Activated naive CD8-positive, alpha-beta T cell treated with anti-CD3 and anti-CD28 coated beads for 36 hours (primary cell): Measurements from ENCODE around the gene PPP6R3. TPM values are rescaled to one million over a fixed set of nuclear protein-coding genes. Genes with fewer than 3 reads are reported as not detected.
"Not testable (repeated sequence)": the region's sequence is repeated elsewhere in the genome, so short reads cannot be mapped to it uniquely, and the experiment has no call there.

Source experiments
- DNase-seq: peaks from one replicate; pipeline ENCODE4 v3.0.0; 2021
- H3K27ac Mint-ChIP-seq: one replicate; pipeline ENCODE4 v1.8.0; 2022; ENCODE audit warnings: mild to moderate bottlenecking, moderate library complexity, mixed read lengths
- H3K27me3 Mint-ChIP-seq: one replicate; pipeline ENCODE4 v1.8.0; 2022; ENCODE audit warnings: mild to moderate bottlenecking, mixed read lengths
- H3K36me3 Mint-ChIP-seq: one replicate; pipeline ENCODE4 v1.8.0; 2021; ENCODE audit warnings: mild to moderate bottlenecking, mixed read lengths
- H3K4me1 Mint-ChIP-seq: one replicate; pipeline ENCODE4 v1.8.0; 2021; ENCODE audit warnings: mixed read lengths
- H3K4me3 Mint-ChIP-seq: one replicate; pipeline ENCODE4 v1.8.0; 2022; ENCODE audit warnings: mild to moderate bottlenecking, moderate library complexity, mixed read lengths
- H3K9me3 Mint-ChIP-seq: one replicate; pipeline ENCODE4 v1.8.0; 2022; ENCODE audit warnings: mixed read lengths
- total RNA-seq, 2 experiments: library from RNA; stranded (reverse); gene quantifications; one replicate each; pipeline ENCODE4 v1.2.3, GENCODE V29; 2021

PPP6R3 gene
- total RNA-seq, 2 experiments from 2014 or later: 122 to 123 TPM

DNA sequence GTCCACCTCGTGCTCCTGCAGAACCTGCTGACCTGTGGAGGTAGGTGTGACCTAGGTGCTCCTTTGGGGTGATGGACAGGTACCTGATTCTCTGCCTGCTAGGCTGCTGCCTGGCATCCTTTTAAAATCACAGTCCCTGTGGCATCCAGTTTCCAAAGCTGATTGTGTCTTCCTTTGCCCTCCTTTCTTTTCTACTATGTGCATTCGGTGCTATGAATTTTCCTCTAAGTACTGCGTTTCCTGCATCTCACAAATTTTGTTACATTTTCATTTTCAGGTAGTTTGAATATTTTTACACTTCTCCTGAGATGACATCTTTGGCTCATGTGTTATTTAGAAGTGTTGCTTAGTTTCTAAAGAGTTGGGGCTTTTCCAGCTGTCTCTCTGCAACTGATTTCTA is 30.9 kb upstream of the PPP6R3 start:
- Mint-ChIP-seq H3K27me3 (no peaks in the 10 kb centered on the region), H3K9me3 (peaks cover 14% of the 10 kb centered on the region), H3K27ac (no peak overlapping the region), H3K36me3 (peaks cover 39% of the 10 kb centered on the region), H3K4me1 (no peaks in the 10 kb centered on the region), H3K4me3 (no peak overlapping the region)
- DNase-seq: no peak

DNA sequence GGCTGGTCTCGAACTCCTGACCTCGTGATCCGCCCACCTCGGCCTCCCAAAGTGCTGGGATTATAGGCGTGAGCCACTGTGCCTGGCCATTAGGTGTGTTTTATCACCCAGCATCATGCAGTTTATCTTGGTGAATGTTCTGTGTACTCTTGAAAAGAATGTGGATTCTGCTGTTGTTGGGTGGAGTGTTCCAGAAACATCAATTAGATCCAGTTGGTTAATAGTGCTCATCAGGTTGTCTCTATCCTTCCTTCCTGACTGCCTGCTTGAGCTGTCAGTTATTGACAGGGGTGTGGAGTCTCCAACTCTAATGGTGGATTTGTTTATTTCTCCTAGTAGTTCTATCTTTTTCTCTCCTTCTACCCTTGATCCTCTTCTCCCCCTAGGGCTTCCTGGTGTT is 30.2 kb upstream of the PPP6R3 start:
- Mint-ChIP-seq H3K27ac (no peak overlapping the region), H3K9me3 (peaks cover 14% of the 10 kb centered on the region), H3K36me3 (peaks cover 39% of the 10 kb centered on the region), H3K4me3 (no peak overlapping the region), H3K27me3 (no peaks in the 10 kb centered on the region), H3K4me1 (no peaks in the 10 kb centered on the region)
- DNase-seq: no peak

DNA sequence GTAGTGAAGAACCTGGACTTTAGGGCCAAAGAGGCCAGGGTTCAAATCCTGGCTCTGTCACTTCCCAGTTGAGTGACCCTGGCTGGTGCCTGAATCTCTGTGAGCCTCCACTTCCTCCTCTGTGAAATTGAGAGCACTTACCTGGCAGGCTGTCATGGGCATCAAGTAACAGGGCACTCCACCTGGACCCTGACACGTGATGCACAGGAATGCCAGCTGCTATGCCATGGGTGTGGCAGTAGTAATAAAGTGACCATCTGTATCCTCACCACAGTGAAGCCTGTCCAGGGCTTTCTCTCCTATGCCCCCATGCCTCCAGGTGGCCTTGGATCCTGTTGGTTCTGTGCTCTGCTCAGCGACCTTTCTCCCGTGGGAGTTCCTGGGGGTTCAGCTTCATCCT is 29.8 kb upstream of the PPP6R3 start:
- no peak for DNase-seq
- Mint-ChIP-seq H3K36me3 (peaks cover 39% of the 10 kb centered on the region), H3K4me3 (no peak overlapping the region), H3K27ac (no peak overlapping the region), H3K27me3 (no peaks in the 10 kb centered on the region), H3K9me3 (peaks cover 14% of the 10 kb centered on the region), H3K4me1 (no peaks in the 10 kb centered on the region)

DNA sequence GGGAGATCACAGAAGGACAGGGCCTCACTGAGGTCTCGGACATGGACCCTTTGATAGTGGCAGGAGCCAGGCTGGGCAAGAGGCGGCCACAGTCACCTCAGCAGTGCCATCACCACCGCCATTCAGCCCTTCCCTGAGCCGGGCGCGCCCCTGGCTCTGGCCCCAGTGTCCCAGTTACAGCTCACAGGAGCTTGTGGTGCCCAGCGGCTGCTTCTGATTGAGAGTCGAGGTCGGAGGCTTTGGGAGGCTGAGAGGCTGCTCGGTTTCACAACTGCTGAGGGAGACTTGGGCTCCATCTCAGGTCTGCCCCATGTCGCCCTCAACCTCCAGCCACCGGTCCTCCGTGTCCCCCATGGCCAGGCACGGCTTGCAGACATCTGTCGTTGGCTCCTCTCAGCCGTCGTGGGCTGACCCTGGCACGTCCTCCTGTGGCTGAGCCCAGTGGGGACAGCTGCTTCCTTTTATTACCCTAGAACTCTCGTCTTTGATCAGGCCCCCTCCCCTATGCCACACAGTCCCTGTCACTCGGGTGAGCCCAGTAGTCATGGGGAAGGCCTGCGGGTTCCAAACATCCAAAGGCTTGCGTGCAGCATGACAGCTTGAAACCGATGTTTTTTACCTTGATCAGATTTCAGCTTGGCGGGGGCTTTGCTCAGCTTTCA is 28.4 kb upstream of the PPP6R3 start:
- H3K36me3 Mint-ChIP-seq: peaks cover 32% of the 10 kb centered on the region
- H3K9me3 Mint-ChIP-seq: peaks cover 14% of the 10 kb centered on the region
- no peak for DNase-seq
- H3K27me3 Mint-ChIP-seq: no peaks in the 10 kb centered on the region
- H3K4me1 Mint-ChIP-seq: no peaks in the 10 kb centered on the region
- H3K27ac Mint-ChIP-seq: no peak overlapping the region
- no peak overlapping the region for H3K4me3 Mint-ChIP-seq

DNA sequence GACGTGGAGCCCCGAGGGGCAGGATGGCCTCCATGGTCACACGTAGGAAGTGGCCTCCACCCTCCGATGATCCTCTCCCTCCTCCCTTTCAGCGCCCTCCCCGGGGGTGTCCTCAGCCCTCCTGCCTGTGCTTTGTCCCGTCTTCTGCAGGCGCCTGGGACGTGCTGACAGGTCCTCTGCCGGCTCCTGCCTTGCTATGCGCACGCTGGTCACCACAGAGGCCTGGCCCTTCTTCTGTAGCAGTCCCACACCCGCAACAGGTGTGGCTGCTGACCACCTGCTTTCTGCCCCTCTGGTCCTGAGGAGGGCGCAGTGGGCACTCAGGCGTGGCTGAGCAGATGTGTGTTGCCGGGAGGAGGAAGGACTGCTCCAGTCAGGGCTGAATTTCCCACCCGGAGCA is 27.7 kb upstream of the PPP6R3 start:
- no peak for DNase-seq
- no peaks in the 10 kb centered on the region for H3K4me1 Mint-ChIP-seq
- no peak overlapping the region for H3K4me3 Mint-ChIP-seq
- no peaks in the 10 kb centered on the region for H3K27me3 Mint-ChIP-seq
- peaks cover 29% of the 10 kb centered on the region for H3K36me3 Mint-ChIP-seq
- no peak overlapping the region for H3K27ac Mint-ChIP-seq
- H3K9me3 Mint-ChIP-seq: peaks cover 14% of the 10 kb centered on the region

DNA sequence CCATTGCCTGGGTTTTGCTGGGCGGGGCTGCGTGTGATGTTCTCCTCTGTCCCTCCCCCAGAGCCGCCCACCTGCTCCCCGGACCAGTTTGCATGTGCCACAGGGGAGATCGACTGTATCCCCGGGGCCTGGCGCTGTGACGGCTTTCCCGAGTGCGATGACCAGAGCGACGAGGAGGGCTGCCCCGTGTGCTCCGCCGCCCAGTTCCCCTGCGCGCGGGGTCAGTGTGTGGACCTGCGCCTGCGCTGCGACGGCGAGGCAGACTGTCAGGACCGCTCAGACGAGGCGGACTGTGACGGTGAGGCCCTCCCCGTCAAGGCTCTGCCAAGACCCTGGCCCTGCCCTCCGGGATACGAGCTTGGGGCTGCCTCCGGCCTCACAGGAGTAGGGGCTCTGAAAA is 27.0 kb upstream of the PPP6R3 start:
- no peaks in the 10 kb centered on the region for H3K27me3 Mint-ChIP-seq
- no peak overlapping the region for H3K27ac Mint-ChIP-seq
- H3K36me3 Mint-ChIP-seq: peaks cover 26% of the 10 kb centered on the region
- no peaks in the 10 kb centered on the region for H3K4me1 Mint-ChIP-seq
- no peak for DNase-seq
- peaks cover 12% of the 10 kb centered on the region for H3K9me3 Mint-ChIP-seq
- H3K4me3 Mint-ChIP-seq: no peak overlapping the region

DNA sequence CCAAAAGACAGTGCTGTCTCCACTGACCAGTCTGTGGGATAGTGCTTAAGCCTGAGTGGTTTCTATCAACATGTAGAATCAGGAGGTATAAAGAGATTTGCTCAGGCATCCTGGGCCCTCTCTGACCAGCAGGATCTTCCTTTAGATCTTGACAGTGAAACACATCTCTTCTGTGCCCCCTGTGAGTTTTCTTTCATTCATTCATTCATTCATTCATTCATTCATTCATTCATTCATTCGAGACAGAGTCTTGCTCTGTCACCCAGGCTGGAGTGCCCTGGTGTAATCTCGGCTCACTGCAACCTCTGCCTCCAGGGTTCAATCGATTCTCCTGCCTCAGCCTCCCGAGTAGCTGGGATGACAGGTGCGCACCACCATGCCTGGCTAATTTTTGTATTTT is 26.4 kb upstream of the PPP6R3 start:
- not testable (repeated sequence) for DNase-seq, H3K9me3 Mint-ChIP-seq, H3K4me3 Mint-ChIP-seq, H3K27ac Mint-ChIP-seq, H3K4me1 Mint-ChIP-seq, H3K27me3 Mint-ChIP-seq
- peaks cover 22% of the 10 kb centered on the region for H3K36me3 Mint-ChIP-seq

DNA sequence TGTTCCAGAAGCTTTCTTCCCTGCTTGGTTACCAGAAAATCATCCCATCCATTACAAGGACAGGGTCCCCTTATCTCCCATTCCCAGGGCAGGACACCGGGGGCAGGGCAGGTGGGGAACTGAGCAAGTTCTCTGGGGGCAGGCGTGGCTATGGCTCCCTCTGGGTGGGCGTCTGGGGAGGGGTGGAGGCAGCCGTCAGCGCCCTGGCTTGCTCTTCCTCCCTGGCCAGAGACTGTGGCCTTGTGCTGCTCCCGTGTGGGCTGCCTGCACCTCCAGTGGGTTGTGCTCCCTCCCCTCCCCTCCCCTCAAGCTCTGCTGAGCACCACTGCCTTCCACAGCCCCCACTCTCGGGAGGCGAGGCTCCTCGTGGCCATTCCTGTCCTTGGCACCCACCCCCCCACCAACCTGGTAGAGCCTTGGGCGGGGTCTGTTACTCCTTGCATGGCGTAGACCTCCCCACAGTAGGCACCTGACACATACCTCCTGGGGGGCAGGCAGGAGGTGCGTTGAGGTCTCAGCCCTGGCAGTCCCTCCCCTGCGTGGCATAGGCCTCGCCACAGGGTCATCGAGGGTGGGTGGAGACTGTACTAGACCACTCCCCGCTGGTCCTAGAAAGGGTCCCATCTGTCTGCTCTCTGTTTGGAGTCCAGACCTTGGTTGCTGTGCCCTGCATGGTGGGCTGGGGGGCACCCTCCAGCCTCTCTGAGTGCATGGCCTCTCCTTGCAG is 24.2 kb upstream of the PPP6R3 start:
- no peaks in the 10 kb centered on the region for H3K4me1 Mint-ChIP-seq
- DNase-seq: no peak
- H3K27ac Mint-ChIP-seq: no peak overlapping the region
- H3K27me3 Mint-ChIP-seq: no peaks in the 10 kb centered on the region
- H3K4me3 Mint-ChIP-seq: no peak overlapping the region
- H3K36me3 Mint-ChIP-seq: peaks cover 4% of the 10 kb centered on the region
- no peaks in the 10 kb centered on the region for H3K9me3 Mint-ChIP-seq

DNA sequence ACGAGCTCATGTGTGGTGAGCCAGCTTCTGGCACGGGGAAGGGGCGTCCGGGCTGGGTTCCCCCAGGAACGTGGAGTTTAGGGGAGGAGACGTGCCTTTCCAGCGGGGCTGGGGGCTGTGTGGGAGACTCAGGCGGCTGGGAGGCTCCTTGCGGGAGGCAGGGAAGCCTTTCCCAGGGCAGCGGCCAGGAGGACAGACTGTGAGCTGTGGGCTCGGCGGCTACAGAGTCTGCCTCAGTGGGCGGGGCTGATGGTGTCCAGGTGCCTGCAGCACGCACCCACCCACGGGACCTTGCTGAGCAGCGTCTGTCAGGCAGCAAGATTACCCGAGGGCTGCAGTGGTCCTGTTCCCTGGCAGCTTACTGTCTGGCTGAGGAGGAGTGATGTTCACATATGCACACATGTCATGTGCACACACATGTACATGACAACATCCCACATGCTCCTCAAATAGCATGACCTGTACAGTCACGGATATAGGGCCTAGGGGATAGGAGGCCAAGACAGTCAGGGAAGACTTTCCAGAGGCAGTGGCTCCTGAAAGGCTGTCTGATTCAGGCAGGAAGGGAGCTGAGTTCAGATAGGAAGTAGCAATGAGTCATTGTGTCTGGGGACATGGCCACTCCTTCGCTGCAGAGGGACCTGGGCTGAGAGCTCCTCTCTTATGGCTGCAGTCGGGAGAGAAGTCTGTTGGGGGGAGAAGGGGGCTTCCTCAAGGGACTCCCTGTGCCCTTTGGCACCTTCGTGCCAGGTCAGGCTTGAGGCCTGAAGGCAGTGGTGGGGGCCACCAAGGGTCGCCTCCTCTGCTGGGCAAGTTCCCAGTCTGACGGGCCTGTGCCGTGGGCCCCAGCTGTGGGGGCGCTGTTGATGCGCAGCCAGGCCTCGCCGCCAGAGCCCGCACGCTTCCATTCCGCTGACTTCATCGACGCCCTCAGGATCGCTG is 23.3 kb upstream of the PPP6R3 start:
- no peaks in the 10 kb centered on the region for H3K9me3 Mint-ChIP-seq
- H3K4me1 Mint-ChIP-seq: peaks cover 3% of the 10 kb centered on the region
- DNase-seq: no peak
- H3K4me3 Mint-ChIP-seq: no peak overlapping the region
- H3K27ac Mint-ChIP-seq: no peak overlapping the region
- H3K36me3 Mint-ChIP-seq: peaks cover 1% of the 10 kb centered on the region
- no peaks in the 10 kb centered on the region for H3K27me3 Mint-ChIP-seq

DNA sequence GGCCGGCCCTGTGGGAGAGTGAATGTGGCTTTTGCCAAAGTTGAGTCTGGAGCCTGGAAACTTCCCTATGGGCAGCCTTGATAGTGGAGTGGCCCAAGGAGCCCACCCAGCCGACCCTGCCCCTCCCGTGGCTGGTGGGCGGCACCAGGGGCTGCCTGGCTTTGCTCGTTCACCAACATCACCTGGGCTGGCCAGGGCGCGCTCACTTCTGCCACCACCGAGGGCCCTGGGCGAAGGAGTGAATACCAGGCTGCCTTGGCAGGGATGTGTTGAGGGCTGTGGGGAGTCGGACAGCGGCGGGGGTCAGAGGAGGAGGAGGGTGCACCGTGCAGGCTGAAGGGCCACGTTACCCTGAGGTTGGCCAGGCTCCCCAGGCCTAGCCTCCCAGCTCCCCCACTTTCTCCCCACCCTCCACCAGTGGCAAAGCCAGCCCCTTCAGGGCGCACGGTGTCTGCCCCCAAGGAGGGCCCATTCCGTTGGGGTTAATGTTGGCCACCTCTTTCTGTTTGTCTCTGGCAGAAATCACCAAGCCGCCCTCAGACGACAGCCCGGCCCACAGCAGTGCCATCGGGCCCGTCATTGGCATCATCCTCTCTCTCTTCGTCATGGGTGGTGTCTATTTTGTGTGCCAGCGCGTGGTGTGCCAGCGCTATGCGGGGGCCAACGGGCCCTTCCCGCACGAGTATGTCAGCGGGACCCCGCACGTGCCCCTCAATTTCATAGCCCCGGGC is 22.5 kb upstream of the PPP6R3 start:
- Mint-ChIP-seq H3K27me3 (no peaks in the 10 kb centered on the region), H3K9me3 (no peaks in the 10 kb centered on the region), H3K4me1 (peaks cover 3% of the 10 kb centered on the region), H3K36me3 (peaks cover 4% of the 10 kb centered on the region), H3K4me3 (no peak overlapping the region), H3K27ac (no peak overlapping the region)
- no peak for DNase-seq

DNA sequence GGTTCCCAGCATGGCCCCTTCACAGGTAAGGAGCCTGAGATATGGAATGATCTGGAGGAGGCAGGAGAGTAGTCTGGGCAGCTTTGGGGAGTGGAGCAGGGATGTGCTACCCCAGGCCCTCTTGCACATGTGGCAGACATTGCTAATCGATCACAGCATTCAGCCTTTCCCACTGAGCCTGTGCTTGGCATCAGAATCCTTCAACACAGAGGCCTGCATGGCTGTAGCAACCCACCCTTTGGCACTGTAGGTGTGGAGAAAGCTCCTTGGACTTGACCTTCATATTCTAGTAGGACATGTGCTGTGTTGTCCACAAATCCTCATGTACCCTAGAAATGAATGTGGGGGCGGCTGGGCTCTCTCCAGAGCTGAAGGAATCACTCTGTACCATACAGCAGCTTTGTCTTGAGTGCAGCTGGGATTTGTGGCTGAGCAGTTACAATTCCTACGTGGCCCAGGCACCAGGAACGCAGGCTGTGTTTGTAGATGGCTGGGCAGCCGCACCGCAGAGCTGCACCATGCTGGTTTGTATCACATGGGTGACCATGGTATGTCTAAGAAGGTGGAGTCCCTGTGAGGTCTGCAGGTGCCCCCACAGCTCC is 21.8 kb upstream of the PPP6R3 start:
- Mint-ChIP-seq H3K4me1 (peaks cover 3% of the 10 kb centered on the region), H3K27me3 (no peaks in the 10 kb centered on the region), H3K4me3 (no peak overlapping the region), H3K27ac (no peak overlapping the region), H3K9me3 (no peaks in the 10 kb centered on the region), H3K36me3 (peaks cover 4% of the 10 kb centered on the region)
- no peak for DNase-seq

DNA sequence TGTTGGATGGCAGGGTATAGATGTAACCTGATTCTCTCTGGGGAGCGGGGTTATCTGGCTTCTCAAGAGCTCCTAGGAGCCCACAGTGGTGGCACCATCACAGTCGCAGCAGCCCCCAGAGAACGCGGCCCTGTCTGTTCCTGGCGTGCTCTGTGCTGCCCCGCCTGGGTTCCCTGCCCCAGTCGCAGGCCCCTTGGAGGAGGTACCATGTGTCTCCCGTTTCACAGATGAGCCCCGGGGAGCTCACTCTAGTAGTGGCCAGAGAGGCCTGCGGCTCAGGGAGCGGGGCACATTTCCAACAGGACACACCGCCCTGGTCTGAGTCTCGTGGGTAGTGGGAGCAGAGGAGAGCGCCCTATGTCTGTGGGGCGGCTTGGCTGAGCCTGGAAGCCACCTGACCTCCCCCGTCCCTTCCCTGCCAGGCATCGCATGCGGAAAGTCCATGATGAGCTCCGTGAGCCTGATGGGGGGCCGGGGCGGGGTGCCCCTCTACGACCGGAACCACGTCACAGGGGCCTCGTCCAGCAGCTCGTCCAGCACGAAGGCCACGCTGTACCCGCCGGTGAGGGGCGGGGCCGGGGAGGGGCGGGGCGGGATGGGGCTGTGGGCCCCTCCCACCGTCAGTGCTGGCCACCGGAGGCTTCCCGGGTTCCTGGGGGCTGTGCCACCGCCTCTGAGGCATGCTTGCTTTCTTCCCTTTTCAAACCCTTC is 21.0 kb upstream of the PPP6R3 start:
- Mint-ChIP-seq H3K4me1 (peaks cover 3% of the 10 kb centered on the region), H3K4me3 (no peak overlapping the region), H3K9me3 (no peaks in the 10 kb centered on the region), H3K27ac (no peak overlapping the region), H3K36me3 (peaks cover 4% of the 10 kb centered on the region), H3K27me3 (no peaks in the 10 kb centered on the region)
- DNase-seq: no peak

DNA sequence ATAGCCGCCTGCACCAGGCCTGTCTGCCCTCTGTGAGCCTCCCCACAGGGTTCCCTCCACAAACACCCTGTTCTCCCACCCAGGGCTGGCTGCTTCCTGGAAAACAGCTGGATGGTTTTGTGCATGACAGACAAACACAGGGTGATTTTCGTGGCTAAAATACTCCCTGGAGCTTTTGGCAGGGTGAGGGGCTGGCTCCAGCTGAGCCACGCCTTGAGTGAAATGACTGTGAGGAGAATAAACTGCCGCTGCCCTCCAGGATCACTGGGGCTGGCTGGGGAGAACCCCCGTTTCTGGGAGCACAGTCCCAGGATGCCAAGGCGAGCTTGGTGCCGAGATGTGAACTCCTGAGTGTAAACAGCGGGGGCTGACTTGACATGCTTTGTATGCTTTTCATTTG is 20.3 kb upstream of the PPP6R3 start:
- Mint-ChIP-seq H3K27ac (no peak overlapping the region), H3K36me3 (peaks cover 4% of the 10 kb centered on the region)

More for the DNA sequence above, 20.3 kb upstream of the PPP6R3 start:
- Mint-ChIP-seq H3K9me3 (no peaks in the 10 kb centered on the region), H3K4me3 (no peak overlapping the region), H3K4me1 (peaks cover 3% of the 10 kb centered on the region), H3K27me3 (no peaks in the 10 kb centered on the region)
- no peak for DNase-seq
